Erythroblast (primary cell): ENCODE results near the gene ZNF362.

Experiments
- GATA1 ChIP-seq: IDR thresholded peaks from 2 replicates; pipeline ENCODE4 v1.6.1; 2011; ENCODE audit warnings: low read depth, mild to moderate bottlenecking, control low read depth, low read length, moderate library complexity
- POLR2A ChIP-seq: IDR thresholded peaks from 2 replicates; pipeline ENCODE4 v1.6.1; 2011; ENCODE audit warnings: mild to moderate bottlenecking, low read length

DNA sequence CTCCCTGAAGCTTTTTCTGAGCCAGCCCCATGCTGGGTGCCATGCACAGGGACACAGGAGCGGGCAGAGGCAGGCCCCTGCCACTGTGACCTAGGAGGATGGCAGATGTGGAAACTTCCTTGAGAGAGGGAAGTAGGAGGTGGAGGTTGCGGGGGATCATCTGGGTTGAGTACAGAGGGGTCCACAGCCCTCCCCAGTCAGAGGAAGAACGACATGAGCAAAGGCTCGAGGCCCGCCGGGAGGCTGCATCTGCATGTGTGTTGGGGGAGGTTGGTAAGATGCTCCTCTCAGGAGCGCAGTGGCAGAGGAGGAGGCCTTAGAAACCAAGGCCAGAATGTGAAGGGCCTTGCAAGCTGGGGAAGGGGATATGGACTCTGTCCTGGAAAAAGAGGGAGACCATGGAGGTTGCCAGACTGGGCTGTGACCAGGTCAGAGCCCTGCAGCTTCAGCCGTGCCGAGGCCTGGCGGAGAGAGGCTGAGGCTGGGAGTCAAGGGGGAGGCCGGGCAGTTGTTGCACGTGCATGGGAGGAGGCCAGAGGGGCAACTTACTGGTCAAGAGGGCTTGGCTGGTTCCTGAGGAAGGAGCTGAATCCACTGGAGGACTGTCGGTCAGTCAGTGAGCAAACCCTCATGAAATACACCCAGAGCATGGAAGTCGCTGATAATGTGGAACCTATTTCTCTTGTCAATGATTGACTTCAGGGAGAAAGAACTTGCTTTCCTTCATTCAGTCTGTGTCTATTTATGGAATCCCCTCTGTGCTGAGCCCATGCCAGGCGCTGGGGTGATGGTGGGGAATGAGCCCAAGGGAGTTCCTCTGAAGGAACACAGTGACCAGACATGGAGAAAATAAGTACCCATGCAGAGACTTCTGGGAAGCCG is 32.9 kb downstream of the ZNF362 start:
- TF ChIP-seq POLR2A (no peak), GATA1 (no peak)
